Hindlimb muscle (tissue), 1 donor: Measurements from ENCODE around the gene BTBD9. TPM values are rescaled to one million over a fixed set of nuclear protein-coding genes. Genes with fewer than 3 reads are reported as not detected.
"Not testable (repeated sequence)": the region's sequence is repeated elsewhere in the genome, so short reads cannot be mapped to it uniquely, and the experiment has no call there.

ENCODE experiments used
- DNase-seq: peaks from one replicate; pipeline ENCODE4 v3.0.0-alpha.2; 2013
- polyA plus RNA-seq: library from polyadenylated mRNA; unstranded; fragments of 120-200 nt; gene quantifications from one replicate; pipeline ENCODE4 v1.2.1, GENCODE V29; 2013; ENCODE audit not compliant: insufficient read length

The BTBD9 gene
- polyA plus RNA-seq, 1 donor: 8.1 TPM

DNA sequence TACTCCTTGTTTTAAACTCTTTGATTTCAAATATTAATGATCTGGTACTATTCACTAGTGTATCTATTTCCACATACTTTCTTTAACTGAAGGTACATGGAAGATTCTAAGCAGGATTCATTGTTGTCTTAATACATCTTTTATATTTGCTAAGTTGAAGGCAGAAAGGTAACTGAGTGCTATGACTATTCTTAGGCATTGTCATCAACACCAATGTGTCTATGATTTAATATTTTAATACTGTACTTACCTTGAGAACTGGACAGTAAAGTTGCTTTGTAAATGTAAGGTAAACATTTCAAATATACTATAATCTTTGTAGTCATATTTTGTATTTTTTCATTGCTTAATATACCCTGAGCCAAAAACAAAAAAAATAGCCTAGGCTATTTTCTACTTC lies 8.9 kb upstream of the BTBD9 start:
- DNase-seq: no peak

DNA sequence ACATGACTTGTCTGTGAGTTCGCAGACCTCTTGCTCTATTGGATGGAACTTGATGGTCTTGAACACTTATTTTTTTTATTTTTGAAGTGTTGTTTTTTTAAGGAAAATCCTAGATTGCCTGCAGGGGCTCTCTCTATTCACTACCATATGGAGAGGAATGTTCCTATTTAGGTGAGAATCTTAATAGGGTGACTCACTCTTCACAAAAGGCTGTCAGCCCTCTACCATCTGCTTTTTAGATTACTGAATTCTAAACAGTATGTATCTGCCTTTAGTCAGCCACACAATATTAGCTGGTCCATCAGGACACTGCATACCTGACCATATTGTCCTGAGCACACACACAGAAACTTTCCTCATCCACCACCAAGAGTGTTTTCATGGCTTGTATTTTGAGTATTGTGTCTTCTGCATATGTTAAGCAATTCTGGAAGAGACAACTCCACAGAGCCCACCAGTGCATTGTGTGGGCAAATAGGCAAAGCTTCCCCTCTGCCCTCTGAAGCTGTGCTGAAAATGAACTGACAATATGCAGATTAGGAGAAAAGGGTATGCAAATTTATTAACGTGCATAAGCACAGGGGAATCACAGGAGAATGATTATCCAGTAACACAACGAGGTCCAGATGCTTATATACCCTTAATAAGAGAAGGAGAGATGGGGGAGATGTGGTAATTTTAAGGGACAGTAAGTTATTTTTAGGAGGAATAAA lies 6.6 kb upstream of the BTBD9 start:
- DNase-seq: no peak

DNA sequence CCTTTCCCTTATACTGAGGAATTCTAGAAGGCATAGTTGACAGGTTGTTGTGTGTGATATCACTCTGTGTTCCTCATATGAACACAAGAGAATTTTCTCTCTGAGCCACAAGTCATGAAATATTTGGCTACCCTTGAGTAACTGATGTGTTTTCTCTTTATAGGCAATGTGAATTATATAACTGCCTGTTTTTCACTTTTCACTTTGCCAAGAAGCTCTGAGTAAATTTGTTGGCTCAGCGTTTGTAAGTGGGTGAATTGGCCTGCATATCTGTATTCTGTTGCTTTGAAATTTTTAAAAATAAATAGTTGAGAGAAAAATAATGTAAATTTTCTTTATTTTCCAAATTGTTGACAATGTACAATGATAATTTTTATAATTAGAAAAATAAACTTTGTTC lies 5.2 kb upstream of the BTBD9 start:
- DNase-seq: no peak

DNA sequence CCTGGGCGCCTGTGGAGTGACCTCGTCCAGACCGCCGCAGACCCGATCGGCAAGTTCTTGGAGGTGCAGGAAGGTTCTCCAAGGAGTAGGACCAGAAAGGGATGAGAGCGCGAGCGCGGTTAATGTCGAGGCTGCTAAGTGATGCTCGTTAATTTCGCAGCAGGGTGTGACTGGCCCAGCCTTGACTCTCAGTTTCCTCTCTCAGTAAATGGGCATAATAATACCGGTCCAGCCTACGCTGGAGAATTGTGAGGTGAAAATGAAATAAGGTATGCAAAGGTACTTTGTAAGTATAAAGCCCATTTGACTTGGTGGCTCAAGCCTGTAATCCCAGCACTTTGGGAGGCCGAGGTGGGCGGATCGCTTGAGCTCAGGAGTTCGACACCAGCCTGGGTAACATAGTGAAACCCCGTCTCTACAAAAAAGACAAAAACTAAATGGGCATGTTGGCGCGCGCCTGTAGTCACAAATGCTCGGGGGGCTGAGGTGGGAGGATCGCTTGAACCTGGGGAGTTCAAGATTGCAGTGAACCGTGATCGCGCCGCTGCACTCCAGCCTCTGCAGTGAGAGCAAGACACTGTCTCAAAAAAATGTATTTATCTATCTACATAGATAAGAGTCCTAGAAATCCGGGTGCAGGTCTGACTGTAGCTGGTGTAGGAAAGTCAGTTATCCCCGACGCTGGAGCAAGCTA lies 634 bp upstream of the BTBD9 start:
- no peak for DNase-seq

DNA sequence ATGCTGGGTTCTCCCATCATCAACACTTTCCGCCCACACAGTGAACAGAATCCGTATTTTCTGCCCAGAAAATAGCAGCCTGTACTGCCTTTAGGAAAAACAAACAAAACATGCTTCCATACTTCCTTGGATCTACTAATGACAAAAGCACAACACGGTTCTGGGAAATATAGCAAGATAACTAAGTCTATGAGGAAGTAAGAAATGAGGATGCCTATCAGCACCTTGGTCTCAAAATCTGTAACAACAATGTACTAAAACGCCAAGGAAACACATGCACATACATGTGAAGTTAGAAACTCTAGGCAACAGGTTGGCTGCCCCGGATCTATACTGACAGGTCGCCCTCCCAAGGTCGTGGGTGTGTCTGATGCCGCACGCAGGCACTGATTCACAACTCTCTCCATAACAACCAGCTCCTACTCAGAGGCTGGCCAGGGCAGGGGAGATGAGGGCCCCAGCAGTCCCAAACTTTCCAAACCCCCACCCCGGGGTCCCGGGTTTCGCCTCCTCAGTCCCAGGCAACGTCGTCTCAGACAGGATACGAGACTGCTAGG lies 710 bp downstream of the BTBD9 start:
- no peak for DNase-seq

DNA sequence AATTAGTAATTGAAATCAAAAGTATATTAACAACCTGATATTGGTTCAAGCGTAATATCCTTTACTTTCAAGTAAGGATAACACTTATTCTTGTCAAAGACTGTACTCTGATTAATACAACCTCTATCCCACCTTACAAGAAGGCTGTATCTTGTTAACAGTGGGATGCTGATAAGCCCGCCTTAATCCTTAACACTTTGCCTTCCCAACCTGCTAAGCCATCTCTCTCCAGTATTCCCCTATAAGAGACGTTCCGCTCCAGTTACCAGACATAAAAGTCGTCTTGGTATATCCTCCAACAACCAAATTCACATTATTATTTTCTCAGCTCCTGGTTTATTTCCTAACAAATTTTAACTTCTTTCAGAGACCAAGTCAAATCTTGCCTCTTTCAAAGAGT lies 2.0 kb downstream of the BTBD9 start:
- DNase-seq: no peak

DNA sequence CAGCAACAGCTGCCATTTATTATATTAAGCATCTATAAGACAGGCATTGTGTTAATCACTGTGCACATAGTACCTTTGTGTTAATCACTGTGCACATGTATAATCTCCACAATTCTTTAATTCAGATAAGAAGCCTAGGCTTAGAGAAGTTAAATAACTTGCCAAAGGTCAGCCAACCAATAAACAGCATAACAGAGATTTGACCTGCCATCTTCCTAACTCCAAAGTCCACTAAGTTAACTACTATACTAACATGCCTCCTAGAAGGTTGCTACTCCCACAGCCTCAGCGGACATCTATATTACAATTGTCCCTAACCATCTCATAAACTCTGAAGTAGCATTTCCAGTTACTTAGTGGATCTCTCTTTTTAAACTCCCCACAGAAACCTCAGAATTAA lies 3.7 kb downstream of the BTBD9 start:
- DNase-seq: no peak

DNA sequence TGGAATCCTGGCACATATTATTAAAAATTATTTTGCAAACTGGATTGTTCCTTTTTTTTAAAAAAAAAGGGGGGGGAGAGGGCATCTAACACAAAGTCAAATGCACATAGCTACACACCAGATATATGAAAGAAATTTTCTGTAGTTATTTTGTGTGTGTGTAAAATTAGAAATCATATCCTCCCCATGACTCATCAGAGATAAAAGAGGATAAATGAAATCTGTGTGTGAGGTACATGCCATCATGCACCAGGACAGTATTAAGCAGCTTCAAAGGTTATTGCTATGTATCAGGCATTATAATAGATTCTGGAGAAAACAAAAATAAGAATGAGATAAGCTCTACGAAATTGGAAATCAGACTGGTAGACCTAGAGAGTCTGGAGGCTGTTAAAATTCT lies 5.2 kb downstream of the BTBD9 start:
- no peak for DNase-seq

DNA sequence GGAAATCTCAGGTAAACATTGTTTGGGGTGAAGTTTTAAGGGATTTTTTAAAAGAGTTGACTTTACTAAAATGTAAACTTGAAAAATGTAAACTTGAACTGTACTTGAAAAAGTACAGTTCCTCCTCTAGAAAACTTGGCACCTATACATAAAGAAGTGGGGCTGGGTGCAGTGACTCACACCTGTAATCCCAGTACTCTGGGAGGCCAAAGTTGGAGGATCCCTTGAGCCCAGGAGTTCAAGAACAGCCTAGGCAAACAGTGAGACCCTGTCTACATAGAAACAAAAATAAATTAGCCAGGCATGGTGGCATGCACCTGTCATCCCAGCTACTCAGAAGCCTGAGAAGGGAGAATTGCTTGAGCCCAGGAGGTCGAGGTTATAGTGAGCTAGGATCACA lies 7.2 kb downstream of the BTBD9 start:
- no peak for DNase-seq

DNA sequence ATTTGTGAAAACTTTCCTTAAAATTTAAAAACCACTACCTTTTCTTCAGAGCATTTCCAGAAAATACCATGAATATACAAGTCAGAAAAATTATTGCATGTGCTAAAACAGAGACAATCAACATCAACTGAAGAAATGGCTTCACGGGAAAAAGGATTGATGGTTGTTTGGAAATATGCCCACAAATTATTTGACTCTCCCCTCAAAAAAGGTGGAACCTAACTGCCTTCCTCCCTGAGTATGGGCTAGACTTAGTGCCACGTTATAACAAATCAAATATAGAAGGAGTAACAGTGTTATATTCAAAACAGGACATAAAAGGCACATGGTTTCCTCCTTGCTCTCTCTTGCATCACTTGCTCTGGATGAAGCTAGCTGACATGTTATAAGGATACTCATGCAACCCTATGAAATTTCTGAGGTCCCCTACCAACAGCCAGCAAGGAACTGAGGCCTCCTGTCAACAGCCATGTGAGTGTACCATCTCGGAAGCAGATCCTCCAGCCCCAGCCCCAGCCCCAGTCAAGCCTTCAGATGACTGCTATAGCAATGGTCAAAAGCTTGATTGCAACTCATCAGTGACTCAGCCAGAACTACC lies 8.4 kb downstream of the BTBD9 start:
- DNase-seq: no peak

DNA sequence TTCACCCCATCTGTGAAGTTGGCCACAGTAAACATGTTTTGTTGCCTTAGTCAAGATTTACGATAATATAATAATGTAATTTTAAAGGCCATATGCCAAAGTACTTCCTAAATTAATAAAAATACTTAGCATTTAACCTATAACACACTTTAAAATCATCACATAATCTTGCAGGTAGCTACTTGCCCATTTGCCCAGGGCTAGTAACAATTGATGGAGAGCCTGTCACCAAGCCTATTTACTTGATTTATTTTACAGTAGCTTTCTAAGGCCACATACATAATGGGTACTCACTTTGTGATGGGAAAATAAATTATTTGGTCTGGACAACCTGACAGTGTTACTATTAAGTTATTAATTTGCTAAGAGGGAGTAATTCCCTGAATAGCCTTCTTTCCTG lies 14.5 kb downstream of the BTBD9 start:
- DNase-seq: no peak

DNA sequence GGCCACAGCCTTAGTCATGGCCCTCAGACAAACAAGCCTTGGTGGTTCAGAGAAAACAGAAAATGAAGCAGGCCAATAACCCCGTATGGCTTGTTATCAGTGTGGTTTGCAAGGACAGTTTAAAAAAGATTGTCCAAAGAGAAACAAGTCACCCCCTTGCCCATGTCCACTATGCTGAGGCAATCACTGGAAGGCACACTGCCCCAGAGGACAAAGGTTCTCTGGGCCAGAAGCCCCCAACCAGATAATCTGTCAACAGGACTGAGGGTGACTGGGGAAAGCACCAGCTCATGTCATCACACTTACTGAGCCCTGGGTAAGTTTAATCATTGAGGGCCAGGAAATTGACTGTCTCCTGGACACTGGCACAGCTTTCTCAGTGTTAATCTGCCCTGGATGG lies 20.4 kb downstream of the BTBD9 start:
- not testable (repeated sequence) for DNase-seq

DNA sequence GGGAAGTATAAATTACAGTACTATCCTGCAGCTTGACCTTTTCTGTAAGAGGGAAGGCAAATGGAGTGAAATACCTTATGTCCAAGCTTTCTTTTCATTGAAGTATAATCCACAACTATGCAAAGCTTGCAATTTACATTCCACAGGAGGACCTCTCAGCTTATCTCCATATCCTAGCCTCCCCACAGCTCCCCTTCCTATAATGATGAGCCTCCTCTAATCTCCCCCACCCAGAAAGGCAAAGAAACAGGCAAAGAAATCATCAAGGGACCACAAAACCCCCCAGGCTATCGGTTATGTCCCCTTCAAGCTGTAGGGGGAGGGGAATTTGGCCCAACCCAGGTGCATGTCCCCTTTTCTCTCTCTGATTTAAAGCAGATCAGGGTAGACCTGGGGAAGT lies 21.4 kb downstream of the BTBD9 start:
- DNase-seq: not testable (repeated sequence)

DNA sequence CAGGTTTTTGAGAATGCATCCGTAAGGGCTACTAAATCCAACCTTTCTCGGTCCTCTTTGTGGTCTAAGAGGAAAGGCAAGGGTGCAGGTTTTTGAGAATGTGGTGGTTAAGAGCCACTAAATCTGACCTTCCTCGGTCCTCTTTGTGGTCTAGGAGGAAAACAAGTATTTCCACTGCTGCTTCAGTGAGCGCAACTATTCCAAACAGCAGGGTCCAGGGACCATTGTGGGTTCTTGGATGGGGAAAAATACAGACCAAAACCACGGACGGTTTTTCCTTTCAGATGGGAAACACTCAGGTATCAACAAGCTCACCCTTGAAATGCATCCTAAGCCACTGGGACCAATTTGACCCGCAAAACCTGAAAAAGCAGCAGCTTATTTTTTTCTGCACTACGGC lies 21.9 kb downstream of the BTBD9 start:
- DNase-seq: no peak

DNA sequence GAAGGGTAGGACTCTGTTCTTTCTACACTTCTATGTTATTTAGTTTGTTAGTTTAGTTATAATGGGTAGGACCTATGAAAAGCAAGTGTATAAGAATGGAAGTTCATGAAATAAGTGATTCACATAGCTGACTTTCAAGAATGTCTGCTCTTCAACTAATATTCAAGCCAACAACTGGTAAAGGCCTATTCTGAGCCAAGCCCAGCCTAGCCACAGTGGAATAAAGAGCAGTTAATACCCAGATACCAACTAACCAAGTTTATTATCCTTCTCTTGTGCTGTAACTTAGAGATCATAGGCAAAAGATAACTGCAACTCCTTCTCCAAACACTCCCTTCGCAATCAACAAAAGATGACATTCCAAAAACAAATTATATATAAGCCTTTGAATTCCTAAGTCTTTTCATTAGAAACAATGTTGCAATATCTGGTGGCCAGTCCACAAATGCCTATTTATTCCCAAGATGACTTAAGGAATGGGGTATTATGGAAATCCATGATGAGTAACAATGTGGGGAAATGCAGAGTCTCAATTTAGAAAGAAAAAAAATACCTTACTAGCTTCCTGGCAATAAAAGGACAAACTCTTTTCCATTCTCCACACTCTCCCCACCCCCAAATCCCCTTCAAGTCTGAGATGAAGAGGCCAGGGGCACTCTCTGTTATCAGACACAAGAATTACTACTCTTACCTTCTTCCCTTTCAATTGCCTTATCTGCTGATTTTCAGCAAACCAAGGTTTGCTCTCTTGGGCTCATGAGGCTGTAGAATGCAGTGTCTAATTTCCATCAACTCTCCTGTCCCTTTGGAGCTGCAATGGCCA lies 27.4 kb downstream of the BTBD9 start:
- no peak for DNase-seq

DNA sequence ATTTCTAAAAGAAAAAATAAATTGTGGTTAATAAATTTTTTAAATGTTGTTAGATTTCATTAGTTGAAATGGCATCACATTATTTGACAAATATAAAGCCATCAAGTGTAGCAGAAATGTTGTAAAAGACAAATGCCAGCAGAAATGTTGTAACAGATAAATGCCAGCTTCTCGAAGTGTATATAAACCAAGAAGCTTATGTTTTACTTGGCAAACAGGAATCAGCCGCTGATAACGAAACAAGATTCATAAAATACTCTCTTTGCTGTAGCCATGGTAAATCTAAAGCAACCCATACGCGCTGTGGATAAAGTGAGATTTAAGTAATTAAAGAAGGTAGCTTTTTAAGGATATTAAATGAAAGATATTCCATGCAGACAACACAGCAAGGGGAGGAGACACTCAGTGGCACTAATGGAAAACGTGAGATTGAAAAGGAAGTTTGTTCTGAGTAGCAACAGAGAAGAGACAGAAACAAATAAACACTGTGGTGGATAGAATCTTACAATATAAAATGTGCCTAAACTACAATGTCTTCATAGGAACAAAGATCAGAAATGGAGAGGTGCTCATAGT lies 29.6 kb downstream of the BTBD9 start:
- DNase-seq: no peak

DNA sequence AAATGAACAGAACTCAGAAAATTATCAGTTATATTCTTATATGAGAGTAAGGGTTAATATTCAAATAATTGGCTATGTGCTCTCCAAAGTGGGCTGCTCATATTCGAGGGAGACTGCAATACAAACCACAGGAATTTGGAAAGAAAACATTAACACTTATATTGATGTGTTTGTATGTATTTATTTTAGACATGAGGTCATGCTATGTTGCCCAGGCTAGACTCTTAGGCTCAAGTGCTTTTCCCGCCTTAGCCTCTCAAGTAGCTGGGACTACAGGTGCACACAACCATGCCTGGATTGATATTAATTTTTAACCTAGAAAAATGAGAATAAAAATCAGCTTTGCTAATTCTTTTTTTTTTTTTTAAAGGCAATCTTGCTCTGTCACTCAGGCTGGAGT lies 35.0 kb downstream of the BTBD9 start:
- no peak for DNase-seq

DNA sequence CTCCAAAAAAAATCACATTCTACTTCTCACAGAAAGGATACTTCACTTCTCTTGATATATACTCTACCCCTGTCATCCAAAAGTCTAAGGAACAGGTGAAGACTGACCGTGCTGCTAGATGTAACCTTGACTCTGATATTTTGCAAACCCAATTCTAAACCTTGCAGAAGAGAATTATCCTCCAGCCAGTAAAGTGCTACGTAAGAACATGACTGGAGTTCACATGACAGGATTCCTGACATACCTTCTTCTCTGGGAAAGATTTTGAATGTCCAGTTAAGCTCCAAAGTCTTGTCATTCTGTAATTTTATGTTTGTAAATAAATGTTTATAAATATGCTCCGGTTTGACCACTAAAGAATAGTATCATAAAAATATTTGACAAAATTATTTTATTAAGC lies 35.8 kb downstream of the BTBD9 start:
- no peak for DNase-seq

DNA sequence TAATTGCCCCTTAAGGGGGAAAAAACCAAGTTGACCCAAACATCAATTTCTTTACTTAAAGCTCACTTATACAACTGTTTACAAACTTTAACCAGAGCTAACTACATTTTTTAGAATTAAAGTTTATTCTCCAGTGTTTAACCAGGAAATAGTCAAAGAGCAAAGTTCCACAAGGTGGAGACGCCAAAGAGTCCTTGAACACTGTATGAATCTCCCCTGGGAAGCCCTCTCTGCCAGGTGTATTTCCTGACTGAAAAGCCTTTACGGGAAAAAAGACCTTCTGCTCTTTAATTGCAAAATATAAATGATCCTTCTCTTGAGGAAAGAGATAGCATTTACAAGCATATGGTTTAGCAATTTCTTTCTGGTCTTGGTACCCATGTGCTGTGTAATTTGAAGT lies 36.2 kb downstream of the BTBD9 start:
- no peak for DNase-seq

DNA sequence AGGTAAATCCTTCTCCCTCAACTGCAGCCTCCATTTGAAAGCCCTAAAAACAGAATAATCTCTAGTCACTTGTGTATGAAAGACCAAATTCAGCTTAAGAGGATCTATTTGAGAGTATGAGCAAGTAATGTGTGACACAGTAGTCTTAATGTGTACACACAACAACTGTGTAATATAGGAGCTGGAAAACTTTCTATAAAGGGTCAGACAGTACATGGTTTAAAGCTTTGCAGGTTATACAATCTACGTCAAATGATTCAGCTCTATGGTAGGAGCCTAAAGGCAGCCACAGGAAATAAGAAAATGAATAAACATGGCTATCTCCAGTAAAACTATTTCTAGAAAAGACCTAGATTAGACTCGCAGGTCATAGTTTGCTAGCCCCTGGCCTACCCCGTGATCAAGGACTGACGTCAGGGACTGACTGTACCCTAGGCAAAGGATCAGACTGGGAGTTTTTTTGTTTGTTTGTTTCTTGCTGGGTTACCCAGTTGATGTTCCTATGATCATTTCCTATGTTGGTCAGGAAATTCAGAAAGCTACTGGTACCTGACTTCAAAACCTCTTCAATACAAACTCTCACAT lies 39.7 kb downstream of the BTBD9 start:
- DNase-seq: no peak

DNA sequence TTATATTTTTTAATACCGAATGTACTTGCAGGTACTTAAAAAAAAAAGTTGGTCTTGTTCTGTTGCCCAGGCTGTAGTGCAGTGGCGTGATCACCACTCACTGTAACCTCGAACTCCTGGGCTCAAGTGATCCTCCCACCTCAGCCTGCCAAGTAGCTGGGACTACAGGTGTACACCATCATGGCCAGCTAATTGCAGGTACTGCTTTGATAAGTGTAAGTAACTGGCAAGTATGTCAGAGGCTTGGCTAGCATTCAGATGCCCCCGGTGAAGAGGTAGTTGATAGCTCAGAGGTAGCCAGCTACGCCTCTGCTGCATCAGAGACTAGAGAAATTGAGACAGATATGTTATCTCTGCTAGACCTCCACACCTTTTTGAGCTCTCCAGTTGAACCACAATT lies 40.5 kb downstream of the BTBD9 start:
- DNase-seq: no peak

DNA sequence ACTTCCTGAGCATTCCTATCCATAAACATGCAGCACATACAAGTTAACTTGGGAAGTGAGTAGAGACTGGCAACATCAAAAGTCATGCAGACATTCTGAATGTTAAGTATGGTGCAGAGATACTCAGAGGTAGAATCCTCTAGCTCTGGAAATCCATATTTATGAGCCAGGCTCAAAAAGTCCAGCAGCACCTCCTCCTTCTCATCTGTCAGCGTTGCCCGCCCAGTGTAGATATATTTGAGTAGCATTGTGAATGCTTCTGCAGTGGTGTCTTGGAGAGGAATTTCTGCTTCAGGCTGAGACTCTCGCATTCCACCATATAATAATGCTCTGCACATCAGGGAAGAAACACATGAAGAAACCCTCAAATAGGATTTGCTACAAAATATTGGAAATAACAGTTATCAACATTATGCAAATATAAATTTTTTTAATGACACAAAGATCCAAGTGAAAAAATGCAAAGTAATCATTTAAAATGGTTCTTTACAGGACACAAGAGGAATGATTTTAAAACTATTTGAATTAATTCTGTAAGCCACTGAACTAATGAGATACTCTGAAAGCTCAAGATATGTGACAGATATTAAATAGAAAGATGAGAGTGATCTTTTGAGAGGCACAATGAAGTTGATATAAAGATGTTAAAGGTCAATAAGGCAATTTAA lies 45.6 kb downstream of the BTBD9 start:
- DNase-seq: no peak
